H9 (cell line): ENCODE results near the gene MGLL. TPM values are rescaled to one million over a fixed set of nuclear protein-coding genes. Genes with fewer than 3 reads are reported as not detected.

ENCODE experiments used
- DNase-seq: peaks from one replicate; pipeline ENCODE4 v3.0.0-alpha.2; 2017
- H2AFZ ChIP-seq: one replicate; pipeline ENCODE4 v1.6.1; 2013; ENCODE audit warnings: mild to moderate bottlenecking, low read length, control low read depth, moderate library complexity
- H2AK5ac ChIP-seq: 2 replicates; pipeline ENCODE4 v1.6.1; 2013; ENCODE audit warnings: low read length, control low read depth, mixed read lengths; ENCODE audit not compliant: insufficient read length
- H2BK120ac ChIP-seq: one replicate; pipeline ENCODE4 v1.6.1; 2013; ENCODE audit warnings: low read depth, mild to moderate bottlenecking, low read length, control low read depth, inconsistent platforms; ENCODE audit not compliant: poor library complexity, severe bottlenecking
- H2BK12ac ChIP-seq: 2 replicates; pipeline ENCODE4 v1.6.1; 2013; ENCODE audit warnings: low read length, control low read depth, mixed read lengths, low read depth; ENCODE audit not compliant: insufficient read length
- H2BK15ac ChIP-seq: 2 replicates; pipeline ENCODE4 v1.6.1; 2013; ENCODE audit warnings: low read depth, low read length, control low read depth
- H2BK20ac ChIP-seq: one replicate; pipeline ENCODE4 v1.6.1; 2013; ENCODE audit warnings: low read depth, mild to moderate bottlenecking, low read length, control low read depth, inconsistent platforms; ENCODE audit not compliant: poor library complexity, severe bottlenecking
- H2BK5ac ChIP-seq: 2 replicates; pipeline ENCODE4 v1.6.1; 2013; ENCODE audit warnings: low read length, control low read depth, mixed read lengths; ENCODE audit not compliant: insufficient read length
- H3K14ac ChIP-seq: 2 replicates; pipeline ENCODE4 v1.6.1; 2013; ENCODE audit warnings: low read length, control low read depth; ENCODE audit not compliant: insufficient read depth
- H3K18ac ChIP-seq: 2 replicates; pipeline ENCODE4 v1.6.1; 2013; ENCODE audit warnings: low read depth, mild to moderate bottlenecking, mixed read lengths, low read length, control low read depth; ENCODE audit not compliant: insufficient read length
- H3K23ac ChIP-seq: 2 replicates; pipeline ENCODE4 v1.6.1; 2013; ENCODE audit warnings: low read length, control low read depth, mixed read lengths, low read depth; ENCODE audit not compliant: insufficient read length
- H3K23me2 ChIP-seq: 2 replicates; pipeline ENCODE4 v1.6.1; 2013; ENCODE audit warnings: low read depth, mild to moderate bottlenecking, mixed read lengths, low read length, control low read depth; ENCODE audit not compliant: insufficient read length, poor library complexity, severe bottlenecking
- H3K27ac ChIP-seq: 2 replicates; pipeline ENCODE4 v1.5.1; 2013; ENCODE audit warnings: low read length, control low read depth, mixed read lengths, low read depth; ENCODE audit not compliant: insufficient read length
- H3K27me3 ChIP-seq: 2 replicates; pipeline ENCODE4 v1.6.1; 2013; ENCODE audit warnings: low read length, control low read depth, inconsistent platforms; ENCODE audit not compliant: insufficient read depth
- H3K4ac ChIP-seq: 2 replicates; pipeline ENCODE4 v1.6.1; 2013; ENCODE audit warnings: low read depth, mild to moderate bottlenecking, control low read depth, inconsistent platforms, low read length, moderate library complexity
- H3K4me1 ChIP-seq: 2 replicates; pipeline ENCODE4 v1.6.1; 2013; ENCODE audit warnings: low read length, control low read depth, inconsistent platforms; ENCODE audit not compliant: insufficient read depth
- H3K4me2 ChIP-seq: 2 replicates; pipeline ENCODE4 v1.6.1; 2013; ENCODE audit warnings: low read length, control low read depth, mixed read lengths; ENCODE audit not compliant: insufficient read length, insufficient read depth
- H3K56ac ChIP-seq: 2 replicates; pipeline ENCODE4 v1.6.1; 2013; ENCODE audit warnings: low read depth, mild to moderate bottlenecking, mixed read lengths, low read length, control low read depth; ENCODE audit not compliant: insufficient read length
- H3K79me1 ChIP-seq: 2 replicates; pipeline ENCODE4 v1.6.1; 2013; ENCODE audit warnings: low read depth, mild to moderate bottlenecking, moderate library complexity, low read length, control low read depth, inconsistent platforms; ENCODE audit not compliant: insufficient read depth, poor library complexity, severe bottlenecking
- H3K79me2 ChIP-seq: 2 replicates; pipeline ENCODE4 v1.6.1; 2013; ENCODE audit warnings: low read length, control low read depth, inconsistent platforms; ENCODE audit not compliant: insufficient read depth
- H3K9ac ChIP-seq: 2 replicates; pipeline ENCODE4 v1.6.1; 2013; ENCODE audit warnings: low read length, control low read depth, mixed read lengths; ENCODE audit not compliant: insufficient read length; ENCODE audit errors: extremely low read depth
- H3K9me3 ChIP-seq: one replicate; pipeline ENCODE4 v1.6.1; 2013; ENCODE audit warnings: low read depth, low read length, inconsistent platforms; ENCODE audit not compliant: control insufficient read depth
- H3T11ph ChIP-seq: one replicate; pipeline ENCODE4 v1.6.1; 2013; ENCODE audit warnings: mild to moderate bottlenecking, low read length, control low read depth, inconsistent platforms
- H4K20me1 ChIP-seq: one replicate; pipeline ENCODE4 v1.6.1; 2013; ENCODE audit not compliant: control insufficient read depth, insufficient read length, insufficient read depth
- H4K5ac ChIP-seq: 2 replicates; pipeline ENCODE4 v1.6.1; 2013; ENCODE audit warnings: low read depth, mild to moderate bottlenecking, mixed read lengths, low read length, control low read depth; ENCODE audit not compliant: insufficient read length
- H4K8ac ChIP-seq: replicated peaks from 2 replicates; pipeline ENCODE4 v1.6.1; 2013; ENCODE audit warnings: low read length, control low read depth, mixed read lengths, low read depth; ENCODE audit not compliant: insufficient read length
- H4K91ac ChIP-seq: 2 replicates; pipeline ENCODE4 v1.6.1; 2013; ENCODE audit warnings: low read depth, mild to moderate bottlenecking, moderate library complexity, mixed read lengths, low read length, control low read depth; ENCODE audit not compliant: insufficient read length
- H3K27ac Mint-ChIP-seq, 3 experiments: 2 replicates in 2 of 3; 3 replicates in 1 of 3; pipeline ENCODE4 v1.8.0; 2020 to 2021; ENCODE audit warnings: mixed read lengths in 3 of 3, mild to moderate bottlenecking in 1 of 3, moderate library complexity in 1 of 3
- H3K27me3 Mint-ChIP-seq: 2 replicates; pipeline ENCODE4 v1.8.0; 2021; ENCODE audit warnings: low read depth, mild to moderate bottlenecking, moderate library complexity, mixed read lengths
- H3K36me3 Mint-ChIP-seq, 3 experiments: 2 replicates in 2 of 3; 3 replicates in 1 of 3; pipeline ENCODE4 v1.8.0; 2020 to 2021; ENCODE audit warnings: low read depth in 3 of 3, mixed read lengths in 3 of 3; ENCODE audit not compliant: insufficient read depth in 1 of 3
- H3K4me1 Mint-ChIP-seq, 2 experiments: 2 replicates each; pipeline ENCODE4 v1.8.0; 2020; ENCODE audit warnings: mixed read lengths in 2 of 2
- H3K4me3 Mint-ChIP-seq, 2 experiments: 2 replicates in 1 of 2; 3 replicates in 1 of 2; pipeline ENCODE4 v1.8.0; 2020 to 2021; ENCODE audit warnings: mild to moderate bottlenecking in 2 of 2, mixed read lengths in 2 of 2, moderate library complexity in 1 of 2
- H3K9me3 Mint-ChIP-seq, 2 experiments: 2 replicates in 1 of 2; 3 replicates in 1 of 2; pipeline ENCODE4 v1.8.0; 2020; ENCODE audit warnings: mild to moderate bottlenecking in 2 of 2, mixed read lengths in 2 of 2, moderate library complexity in 1 of 2
- CTCF ChIP-seq: fragments of 200-600 bp; sonication (generic); conservative IDR thresholded peaks from 3 replicates; pipeline ENCODE4 v1.8.0; 2021; ENCODE audit warnings: antibody characterized with exemption, mild to moderate bottlenecking
- whole genome bisulfite sequencing: extraction: QIAGEN DNeasy Blood & Tissue Kit; methylation state at CpG from one replicate; pipeline ENCODE4 v1.1.7; 2013; ENCODE audit warnings: missing lambda C conversion rate, low lambda C conversion rate, mixed read lengths; ENCODE audit not compliant: insufficient read length; ENCODE audit errors: extremely low coverage; 5-methylcytosine and 5-hydroxymethylcytosine counted together
- total RNA-seq: library from RNA; stranded (reverse); gene quantifications from 2 replicates; pipeline ENCODE4 v1.2.1, GENCODE V29; 2021

MGLL gene
- total RNA-seq, 1 experiment from 2014 or later = 0.11 TPM

- Histone ChIP-seq H4K8ac (no peak overlapping the region), H3K4ac (no peak overlapping the region), H2BK5ac (no peak overlapping the region), H3K4me1 (peaks cover 5% of the 10 kb centered on the region; the same call in 1 of the 2 replicates), H3K18ac (no peak overlapping the region), H4K5ac (no peak overlapping the region), H3K79me1 (no peaks in the 10 kb centered on the region), H3K4me2 (no peak overlapping the region), H3K14ac (no peak overlapping the region), H3K23me2 (no peaks in the 10 kb centered on the region), H4K91ac (no peak overlapping the region), H3K23ac (no peak overlapping the region), H2BK12ac (no peak overlapping the region), H2AK5ac (no peak overlapping the region), H2AFZ (no peak overlapping the region), H3K79me2 (no peaks in the 10 kb centered on the region), H2BK120ac (no peak overlapping the region), H4K20me1 (no peaks in the 10 kb centered on the region), H3T11ph (no peak overlapping the region), H3K56ac (no peak overlapping the region), H2BK20ac (no peak overlapping the region), H3K9ac (no peak overlapping the region), H2BK15ac (no peak overlapping the region), H3K27me3 (no peaks in the 10 kb centered on the region), H3K9me3 (no peaks in the 10 kb centered on the region), H3K27ac (no peak overlapping the region)
- H3K9me3 Mint-ChIP-seq = no peaks in the 10 kb centered on the region; a peak in 1 of 5 replicates
- H3K27me3 Mint-ChIP-seq = peaks cover 53% of the 10 kb centered on the region
- DNase-seq = no peak
- no peak overlapping the region for H3K4me3 Mint-ChIP-seq
- no peak for TF ChIP-seq CTCF
- WGBS = no CpG with 5 or more reads among the region's 10 CpGs
- 0 out of 7 replicates have a peak, but pooled peaks cover 0 to 1% (median 0%) of the 10 kb centered on the region in 3 experiments for H3K36me3 Mint-ChIP-seq
- peaks cover 45 to 51% of the 10 kb centered on the region in 2 experiments for H3K4me1 Mint-ChIP-seq
- no peak overlapping the region for H3K27ac Mint-ChIP-seq
Observed at GRCh38 chr3:127733781-127734180, 88.5 kb downstream of the MGLL start.
